Colonic mucosa (tissue), 4 donors: ENCODE results near the gene ARHGEF10L. TPM values are rescaled to one million over a fixed set of nuclear protein-coding genes. Genes with fewer than 3 reads are reported as not detected.

ENCODE experiments used
- DNase-seq: peaks from one replicate; pipeline ENCODE4 v3.0.0-alpha.2; 2020
- H3K27ac ChIP-seq: fragments of 200-600 bp; one replicate; pipeline ENCODE4 v1.8.0; 2021
- H3K27me3 ChIP-seq: fragments of 200-600 bp; one replicate; pipeline ENCODE4 v1.8.0; 2021
- H3K36me3 ChIP-seq: fragments of 200-600 bp; one replicate; pipeline ENCODE4 v1.8.0; 2021
- H3K4me1 ChIP-seq: fragments of 200-600 bp; one replicate; pipeline ENCODE4 v1.8.0; 2021; ENCODE audit warnings: mild to moderate bottlenecking
- H3K4me3 ChIP-seq: fragments of 200-600 bp; one replicate; pipeline ENCODE4 v1.8.0; 2021
- H3K9ac ChIP-seq, 2 donors: one replicate each; pipeline ENCODE4 v1.7.0; 2013; ENCODE audit warnings: control low read depth in 2 of 2, low read depth in 2 of 2, low read length in 2 of 2
- H3K9me3 ChIP-seq: fragments of 200-600 bp; one replicate; pipeline ENCODE4 v1.8.0; 2021
- CTCF ChIP-seq: fragments of 200-600 bp; IDR thresholded peaks from one replicate; pipeline ENCODE4 v1.8.0; 2022; ENCODE audit warnings: antibody characterized with exemption, mild to moderate bottlenecking
- intact Hi-C: fragments of 100-400 bp; cut with DNase I; formaldehyde crosslinking; loops from one replicate; pipeline ENCODE4 v1.14.1; 2022
- total RNA-seq, 2 donors: library from RNA; stranded (reverse); fragmentation: NEBNext Ultra II Directional in 1 of 2; extraction: Animal tissue kit (Norgen Biotek cat#: 25700) in 1 of 2; gene quantifications; one replicate each; pipeline ENCODE4 v1.2.1, GENCODE V29; 2021
- donor health status: healthy.
- donor health status: DM: no; HTN: no; CAD: no.
- donor health status: DM: no; HTN: no; CAD: no.

ARHGEF10L gene
- total RNA-seq, 2 donors from 2014 or later: 77.5 to 133 TPM

DNA sequence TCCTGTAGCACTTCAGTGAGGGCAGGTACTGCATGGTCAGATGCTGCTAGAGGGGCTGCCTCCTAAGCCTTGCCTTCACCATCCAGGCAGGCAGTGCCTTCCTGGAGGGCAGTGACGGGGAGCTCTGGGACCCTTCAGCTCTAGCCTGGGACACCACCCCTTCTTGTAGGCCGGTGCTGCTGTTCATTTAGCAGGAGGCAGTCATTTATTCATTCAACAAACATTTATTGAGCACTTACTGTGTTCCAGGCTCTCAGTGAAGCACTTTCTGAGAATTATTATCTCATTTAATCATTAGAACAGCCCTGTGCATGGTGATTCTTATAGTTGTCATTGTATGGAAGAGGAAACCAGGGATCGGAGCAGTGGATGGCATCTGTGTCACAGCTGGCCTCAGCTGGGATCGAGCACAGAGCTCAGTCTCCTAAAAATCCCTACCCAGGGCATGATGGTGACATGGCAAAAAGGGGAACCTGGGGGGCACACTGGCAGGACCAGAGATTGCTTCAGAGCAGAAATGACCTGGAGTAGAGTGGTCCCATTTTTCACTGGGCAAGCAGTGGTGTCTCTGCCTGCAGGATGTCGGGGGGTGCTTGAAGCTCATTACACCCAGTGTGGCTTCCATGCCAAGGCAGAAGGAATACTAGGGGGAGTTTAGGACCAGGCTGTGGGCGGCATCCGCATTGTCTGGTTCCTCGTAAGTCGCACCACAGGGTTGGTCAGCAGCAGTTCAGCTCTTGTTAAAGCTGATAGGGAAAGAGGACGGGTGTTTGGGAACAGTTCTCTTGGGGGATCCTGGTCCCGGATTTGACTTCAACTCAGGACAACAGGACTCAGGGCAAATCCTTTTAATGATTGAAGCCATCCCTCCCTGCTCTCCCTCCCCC lies 28.8 kb downstream of the ARHGEF10L start:
- H3K4me1 ChIP-seq: peaks cover 48% of the 10 kb centered on the region
- no peaks in the 10 kb centered on the region for H3K9me3 ChIP-seq
- no peak for DNase-seq
- no peak overlapping the region for H3K4me3 ChIP-seq
- H3K27ac ChIP-seq: peak overlapping the region; percentile 80
- intact Hi-C loops: no loop called here
- H3K36me3 ChIP-seq: no peaks in the 10 kb centered on the region
- no peaks in the 10 kb centered on the region for H3K27me3 ChIP-seq
- H3K9ac ChIP-seq: peak overlapping the region in 1 of 2 donors; percentile 57
- TF ChIP-seq CTCF: no peak

DNA sequence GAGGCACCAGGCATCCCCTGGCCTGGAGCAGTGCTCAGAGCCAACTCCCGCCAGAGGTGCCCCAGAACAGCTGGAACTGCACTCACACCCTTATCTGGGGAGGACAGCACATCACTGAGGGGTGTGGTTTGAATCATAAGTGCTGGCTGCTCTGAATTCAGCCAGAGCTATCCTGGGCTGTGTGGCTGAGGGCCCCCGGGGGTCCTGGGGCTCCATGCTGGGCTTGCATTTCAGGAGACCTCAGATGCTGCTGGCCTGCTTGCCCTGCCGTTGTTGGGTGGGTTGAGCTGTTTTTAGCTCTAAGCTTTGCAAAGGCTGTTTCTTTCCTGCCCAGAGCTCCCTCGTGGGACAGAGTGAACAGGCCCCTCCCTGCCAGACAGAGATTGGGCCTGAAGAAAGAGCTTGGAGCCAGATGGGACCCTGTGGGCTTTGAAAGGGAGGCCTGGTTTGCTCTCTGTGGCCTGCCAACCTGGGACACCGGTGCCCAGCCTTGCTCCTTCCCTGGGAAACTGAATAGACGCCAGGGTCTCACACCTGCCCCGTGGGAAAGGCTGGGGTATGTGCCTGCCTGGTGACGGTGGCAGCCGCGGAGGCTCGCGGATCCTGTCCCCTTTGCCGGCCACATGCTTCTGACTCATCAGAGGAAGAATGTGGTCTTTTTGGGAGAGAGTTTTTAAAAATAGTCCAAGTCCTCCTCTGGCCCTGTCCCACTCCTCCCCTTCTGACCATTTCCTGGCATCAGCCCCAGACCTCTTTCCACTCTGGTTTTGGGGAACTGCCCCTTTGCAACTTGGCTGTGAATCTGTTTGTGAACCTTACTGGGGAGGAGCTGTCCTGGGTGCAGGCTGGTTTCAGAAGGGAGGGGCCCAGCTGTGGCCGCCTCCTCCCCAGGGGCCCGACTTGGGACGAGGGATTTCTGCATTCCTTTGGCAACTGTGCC lies 30.0 kb downstream of the ARHGEF10L start:
- Histone ChIP-seq H3K9ac (peak overlapping the region; percentile 57 to 61), H3K4me3 (no peak overlapping the region), H3K9me3 (no peaks in the 10 kb centered on the region), H3K27me3 (no peaks in the 10 kb centered on the region), H3K27ac (peak overlapping the region; percentile 80), H3K36me3 (no peaks in the 10 kb centered on the region), H3K4me1 (peaks cover 48% of the 10 kb centered on the region)
- DNase-seq: peak; percentile 81
- TF ChIP-seq CTCF: no peak
- intact Hi-C loops: no loop called here

DNA sequence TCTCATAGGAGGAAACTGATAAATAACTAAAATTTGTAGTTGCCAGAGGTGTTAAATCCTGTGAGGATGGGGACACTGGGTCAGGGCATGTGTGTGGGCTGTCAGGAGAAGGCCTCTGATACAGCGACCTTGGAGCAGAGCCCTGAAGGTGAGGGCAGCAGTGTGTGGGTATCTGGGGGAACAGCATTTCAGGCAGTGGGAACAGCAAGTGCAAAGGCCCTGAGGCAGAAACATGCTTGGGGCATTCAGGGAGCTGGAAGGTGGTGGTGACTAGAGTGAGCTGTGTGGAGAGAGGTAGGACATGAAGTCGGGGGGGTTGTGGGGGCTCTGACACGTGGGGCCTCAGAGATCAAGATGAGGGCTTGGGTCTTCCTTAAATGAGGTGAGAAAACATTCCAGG lies 30.7 kb downstream of the ARHGEF10L start:
- Histone ChIP-seq H3K27ac (peak overlapping the region; percentile 80), H3K9me3 (no peaks in the 10 kb centered on the region), H3K4me3 (no peak overlapping the region), H3K9ac (peak overlapping the region in 1 of 2 donors; percentile 57), H3K27me3 (no peaks in the 10 kb centered on the region), H3K36me3 (no peaks in the 10 kb centered on the region), H3K4me1 (peaks cover 45% of the 10 kb centered on the region)
- no peak for DNase-seq
- intact Hi-C loops: no loop called here
- no peak for TF ChIP-seq CTCF

- Histone ChIP-seq H3K27me3 (no peaks in the 10 kb centered on the region), H3K4me1 (peaks cover 50% of the 10 kb centered on the region), H3K9ac (peak overlapping the region; percentile 32 to 77), H3K4me3 (no peak overlapping the region), H3K9me3 (no peaks in the 10 kb centered on the region), H3K36me3 (no peaks in the 10 kb centered on the region), H3K27ac (peak overlapping the region; percentile 82)
- intact Hi-C loops: no loop called here
- TF ChIP-seq CTCF: no peak
- DNase-seq: no peak
These were observed 32.9 kb downstream of the ARHGEF10L start for GRCh38 chr1:17572264-17572985.

DNA sequence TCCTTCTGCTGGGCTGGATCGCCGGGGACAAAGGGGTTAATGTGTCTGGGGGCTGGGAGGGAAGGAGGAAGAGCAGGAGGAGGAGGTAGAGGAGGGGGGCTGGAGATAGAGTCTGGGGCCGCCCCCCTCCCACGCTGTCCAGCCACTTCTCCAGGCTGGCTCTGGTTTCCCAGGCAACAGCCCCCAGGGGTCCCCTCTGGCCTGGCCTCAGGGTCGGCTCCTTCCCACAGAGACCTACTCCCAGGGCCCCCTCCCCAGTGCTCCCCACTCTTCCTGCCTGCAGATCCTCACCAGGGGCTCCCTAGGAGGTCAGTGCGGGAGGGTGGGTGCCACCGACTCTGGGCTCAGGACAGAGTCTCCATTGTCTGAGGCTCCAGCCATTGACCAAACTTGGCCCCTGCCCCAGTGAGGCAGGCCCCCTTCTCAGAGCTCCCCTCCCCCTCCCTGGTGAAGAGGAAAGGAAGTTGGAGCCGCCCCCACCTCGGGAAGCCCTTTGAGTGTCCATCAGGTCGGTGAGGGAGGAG lies 34.1 kb downstream of the ARHGEF10L start:
- Histone ChIP-seq H3K4me1 (peaks cover 47% of the 10 kb centered on the region), H3K4me3 (no peak overlapping the region), H3K27ac (peak overlapping the region; percentile 82), H3K9ac (peak overlapping the region in 1 of 2 donors; percentile 77), H3K27me3 (no peaks in the 10 kb centered on the region), H3K9me3 (no peaks in the 10 kb centered on the region), H3K36me3 (no peaks in the 10 kb centered on the region)
- intact Hi-C loops: no loop called here
- no peak for DNase-seq
- no peak for TF ChIP-seq CTCF
